ENCODE measurements around the gene TBC1D16. TPM values are rescaled to one million over a fixed set of nuclear protein-coding genes. Genes with fewer than 3 reads are reported as not detected.

Gene TBC1D16
- polyA plus RNA-seq, 3 donors = 12.2 to 42.0 (median 37.9) TPM

DNA sequence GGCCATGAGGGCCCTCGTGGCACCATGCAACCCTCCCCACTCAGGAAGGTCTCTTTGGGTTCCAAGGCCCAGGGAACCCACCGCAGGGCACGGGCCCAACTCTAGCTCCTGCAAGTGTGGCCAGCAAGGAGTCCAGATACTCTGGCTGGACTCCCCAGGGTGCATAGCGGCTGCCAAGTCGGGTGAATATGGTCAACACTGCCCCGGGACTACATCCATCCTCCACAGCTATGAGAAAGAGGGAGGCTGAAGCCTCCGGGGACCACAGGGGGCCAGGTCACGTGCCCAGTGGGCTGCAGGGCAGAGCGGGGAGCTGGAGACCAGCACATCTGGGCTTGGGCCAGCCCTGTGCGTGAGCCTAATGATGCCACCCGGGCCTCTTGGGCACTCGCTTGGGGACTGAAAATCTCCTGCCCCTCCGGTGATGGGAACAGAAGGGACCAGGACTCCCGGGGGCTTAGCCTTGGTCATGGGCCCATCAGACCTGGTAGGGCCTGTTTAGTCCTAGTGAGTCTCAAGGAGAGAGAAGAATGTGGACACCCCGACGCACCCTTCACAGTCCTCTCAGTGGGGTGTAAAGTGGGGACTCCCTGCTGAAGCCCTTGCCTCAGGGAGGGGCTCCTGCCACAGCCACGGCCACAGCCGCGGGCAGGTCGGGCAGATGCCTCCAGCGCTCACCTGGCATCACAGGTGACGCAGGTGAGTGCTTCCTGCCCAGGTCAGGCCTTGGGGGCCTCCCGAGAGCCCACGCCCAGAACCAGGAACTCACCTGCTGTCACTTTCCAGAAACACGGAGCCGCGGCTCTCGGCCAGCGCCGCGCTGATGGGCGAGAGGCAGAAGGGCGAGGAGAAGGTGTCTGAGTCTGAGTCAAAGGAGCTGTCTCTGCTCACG is 26.0 kb downstream of the TBC1D16 start:
- H3K27ac ChIP-seq (ENCODE audit: low read depth, low read length) = no peak overlapping the region

DNA sequence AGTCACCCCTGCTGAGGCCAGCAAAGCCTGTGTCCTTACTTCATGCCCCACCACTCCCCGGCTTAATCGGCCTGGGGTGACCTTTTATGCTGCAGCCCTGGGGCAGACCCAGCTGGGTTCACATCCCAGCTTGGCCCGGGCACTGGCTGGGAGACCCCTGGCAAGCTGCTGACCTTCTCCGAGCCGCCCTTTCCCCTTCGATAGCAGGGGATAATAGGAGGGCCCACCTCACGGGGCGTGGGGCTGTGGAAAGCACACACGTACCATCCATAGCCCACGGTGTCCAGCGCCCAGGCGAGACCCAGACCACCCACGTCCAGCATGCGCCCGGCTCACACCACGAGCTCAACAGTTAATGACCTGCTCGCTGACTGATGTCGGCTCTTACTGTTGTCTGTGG is 26.8 kb downstream of the TBC1D16 start:
- H3K27ac ChIP-seq (ENCODE audit: low read depth, low read length) = no peak overlapping the region

More for the DNA sequence above, 26.0 kb downstream of the TBC1D16 start:
- WGBS, 3 donors = 89 to 93% (median 92%) methylated on average over 34 of the region's 34 CpGs

DNA sequence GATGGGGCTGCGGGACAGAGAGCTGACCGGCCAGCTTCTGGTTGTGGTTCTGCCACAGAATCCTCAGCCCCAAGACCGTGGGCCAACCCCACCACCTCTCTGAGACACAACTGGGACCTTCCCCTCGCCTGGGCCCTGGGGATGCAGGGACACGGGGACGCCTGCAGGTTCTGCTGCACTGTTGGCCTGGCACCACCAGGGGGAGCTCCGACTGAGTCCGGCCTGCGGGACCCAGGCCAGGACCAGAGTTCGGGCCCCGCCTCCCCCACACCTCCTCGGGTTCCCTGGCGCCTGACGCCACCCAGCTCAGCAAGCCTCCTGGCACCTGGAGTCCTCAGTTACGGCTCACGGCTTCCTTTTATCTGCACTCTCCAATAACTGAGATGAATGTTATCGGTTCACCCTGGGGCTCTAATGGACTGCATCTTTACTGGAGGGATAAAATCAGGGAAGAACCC is 27.3 kb downstream of the TBC1D16 start:
- 14 to 18% (median 16%) methylated on average over 15 to 17 of the region's 17 CpGs for WGBS, 3 donors
- no peak overlapping the region for H3K27ac ChIP-seq (ENCODE audit: low read depth, low read length)

More for the DNA sequence above, 26.8 kb downstream of the TBC1D16 start:
- WGBS, 3 donors = 80 to 88% (median 81%) methylated on average over 18 of the region's 18 CpGs

DNA sequence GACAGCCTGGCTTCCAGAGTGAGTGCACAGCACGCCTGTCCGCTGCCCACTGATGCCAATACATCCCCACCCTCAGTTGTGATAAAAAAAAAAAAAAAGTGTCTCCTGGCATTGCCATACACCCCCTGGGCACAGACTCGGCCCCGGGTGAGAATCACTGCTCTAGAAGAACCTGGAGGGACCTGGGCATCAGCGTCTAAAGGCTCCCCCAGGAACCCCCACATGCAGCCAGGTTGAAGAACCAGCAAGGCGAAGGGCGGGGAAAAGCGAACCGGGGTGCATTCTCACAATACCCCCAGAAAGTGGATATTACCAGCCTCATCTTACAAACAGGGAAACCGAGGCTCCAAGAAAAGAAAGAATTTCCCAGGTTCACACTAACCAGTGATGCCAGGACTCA is 27.7 kb downstream of the TBC1D16 start:
- 79 to 87% (median 83%) methylated on average over 10 of the region's 10 CpGs for WGBS, 3 donors
- no peak overlapping the region for H3K27ac ChIP-seq (ENCODE audit: low read depth, low read length)

DNA sequence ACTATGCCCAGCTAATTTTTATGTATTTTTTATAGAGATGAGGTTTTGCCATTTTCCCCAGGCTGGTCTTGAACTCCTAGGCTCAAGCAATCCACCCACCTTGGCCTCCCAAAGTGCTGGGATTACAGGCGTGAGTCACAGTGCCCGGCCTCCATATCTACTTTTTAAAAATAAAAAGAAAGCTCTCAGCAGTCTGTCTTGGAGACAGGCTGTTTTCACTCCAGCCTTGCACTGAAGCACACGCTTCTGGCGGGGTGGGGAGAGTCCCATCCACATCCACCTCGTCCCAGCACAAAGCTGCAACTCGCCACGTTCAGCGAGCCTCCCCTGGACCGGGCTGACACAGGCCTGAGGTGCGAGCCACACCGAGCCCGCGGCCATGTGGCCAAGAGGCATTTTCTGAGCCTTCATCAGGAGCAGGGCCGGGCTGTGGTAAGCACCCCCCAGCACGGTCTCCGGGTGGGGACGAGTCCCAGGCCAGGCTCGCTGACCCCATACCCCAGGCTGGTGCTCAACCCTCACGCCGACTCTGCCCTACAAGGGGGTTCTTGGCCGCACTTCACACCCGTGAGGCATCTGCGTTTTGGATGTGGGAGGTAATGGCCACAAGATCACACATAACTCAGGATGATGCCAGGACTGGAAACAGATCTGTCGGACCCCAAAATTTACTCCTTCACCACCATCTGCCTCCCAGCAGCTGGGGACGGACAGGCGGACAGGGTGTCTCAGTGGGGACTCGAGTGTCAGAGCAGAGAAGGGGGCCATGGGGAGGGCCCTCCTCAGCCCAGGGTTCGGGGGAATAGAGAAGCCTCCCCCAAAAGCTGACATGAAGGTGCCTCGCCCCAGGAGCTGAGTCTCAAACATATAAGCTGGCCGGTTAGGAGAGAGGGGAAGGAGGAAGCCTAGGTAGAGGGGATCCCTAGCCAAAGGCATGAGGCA is 28.6 kb downstream of the TBC1D16 start:
- no peak overlapping the region for H3K27ac ChIP-seq (ENCODE audit: low read depth, low read length)
- WGBS, 3 donors = 91 to 93% (median 93%) methylated on average over 30 of the region's 30 CpGs

DNA sequence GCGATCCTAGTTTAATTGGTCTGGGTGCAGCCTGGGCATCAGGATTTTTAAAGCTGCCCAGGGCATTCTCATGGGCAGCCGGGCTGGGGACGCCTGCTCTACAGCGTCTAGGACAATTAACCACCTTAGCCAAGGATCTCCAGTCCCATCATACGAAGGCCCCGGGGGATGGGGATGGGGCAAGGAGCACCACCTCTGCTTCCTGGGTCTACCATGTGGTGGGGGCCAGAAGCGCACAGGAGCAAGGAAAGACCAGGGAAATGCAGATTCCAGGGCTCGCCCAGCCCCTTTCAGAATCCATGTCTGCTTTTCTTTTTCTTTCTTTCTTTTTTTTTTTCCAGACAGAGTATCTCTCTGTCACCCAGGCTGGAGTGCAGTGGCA is 29.3 kb downstream of the TBC1D16 start:
- H3K27ac ChIP-seq (ENCODE audit: low read depth, low read length) = no peak overlapping the region
- WGBS, 3 donors = 42 to 73% (median 69%) methylated on average over 8 of the region's 8 CpGs

DNA sequence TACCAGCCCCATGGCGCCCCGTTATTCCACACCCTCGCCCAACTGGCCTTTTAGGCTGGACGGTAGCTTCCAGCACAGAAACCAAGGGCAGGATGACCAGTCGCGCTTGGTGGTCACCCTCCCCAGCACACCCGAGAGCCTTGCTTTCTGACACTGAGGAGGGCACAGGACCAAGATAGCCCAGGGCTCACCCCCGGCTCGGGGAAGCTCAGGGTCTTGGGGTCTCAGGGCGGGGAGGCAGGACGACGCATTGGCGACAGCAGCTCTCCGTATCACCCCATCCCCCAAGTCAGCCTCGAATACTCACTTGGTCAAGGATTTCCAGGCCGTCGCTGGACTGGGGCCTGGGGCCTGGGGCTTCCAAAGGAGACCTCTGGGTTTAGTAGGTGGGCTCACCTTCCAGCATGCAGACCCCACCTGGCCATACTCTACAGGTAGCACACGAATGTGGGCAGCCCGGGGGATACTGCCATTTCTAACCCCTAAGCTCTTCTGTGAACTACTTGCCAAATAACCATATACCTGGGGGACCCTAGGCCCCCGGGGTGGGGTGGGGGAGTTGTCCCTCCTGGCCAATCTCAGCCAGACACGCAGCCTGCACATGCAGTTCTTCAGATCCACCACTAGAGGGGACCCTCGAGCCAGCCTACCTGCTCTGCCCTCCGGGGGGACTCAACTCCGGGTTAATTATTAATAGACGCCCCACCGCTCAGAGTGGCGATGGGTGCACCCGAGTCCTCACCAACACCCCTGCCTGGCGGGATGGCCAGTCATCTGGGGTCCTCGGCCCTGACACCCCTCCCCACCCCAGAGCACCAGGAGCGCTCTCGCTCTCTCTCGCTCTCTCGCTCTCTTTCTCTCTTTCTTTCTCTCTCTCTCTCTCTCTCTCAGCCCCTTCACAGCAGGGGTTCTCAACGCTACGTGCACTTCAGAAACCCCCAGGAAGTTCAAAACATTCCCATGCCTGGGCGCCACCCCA is 30.0 kb downstream of the TBC1D16 start:
- no peak overlapping the region for H3K27ac ChIP-seq (ENCODE audit: low read depth, low read length)
- 36 to 50% (median 49%) methylated on average over 36 to 37 of the region's 37 CpGs for WGBS, 3 donors

DNA sequence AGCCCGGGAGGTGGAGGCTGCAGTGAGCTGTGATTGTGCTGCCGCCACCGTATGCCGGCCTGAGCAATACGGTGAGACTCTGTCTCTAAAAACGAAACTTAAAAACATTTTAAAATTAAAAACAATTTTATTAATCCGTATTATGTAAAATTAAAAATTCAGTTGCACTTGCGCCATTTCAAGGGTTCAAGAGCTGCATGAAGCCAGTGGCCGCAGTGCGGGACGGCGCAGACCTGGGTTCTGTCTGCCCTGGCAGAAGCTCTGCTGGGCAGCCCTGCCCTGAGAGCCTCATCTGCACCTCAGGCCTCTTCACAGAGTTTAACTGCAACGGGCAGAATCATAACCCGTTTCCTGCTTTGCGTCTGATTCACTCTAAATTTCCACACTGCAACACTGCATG is 31.7 kb downstream of the TBC1D16 start:
- no peak overlapping the region for H3K27ac ChIP-seq (ENCODE audit: low read depth, low read length)
- WGBS, 3 donors = 91 to 94% (median 92%) methylated on average over 15 of the region's 15 CpGs

DNA sequence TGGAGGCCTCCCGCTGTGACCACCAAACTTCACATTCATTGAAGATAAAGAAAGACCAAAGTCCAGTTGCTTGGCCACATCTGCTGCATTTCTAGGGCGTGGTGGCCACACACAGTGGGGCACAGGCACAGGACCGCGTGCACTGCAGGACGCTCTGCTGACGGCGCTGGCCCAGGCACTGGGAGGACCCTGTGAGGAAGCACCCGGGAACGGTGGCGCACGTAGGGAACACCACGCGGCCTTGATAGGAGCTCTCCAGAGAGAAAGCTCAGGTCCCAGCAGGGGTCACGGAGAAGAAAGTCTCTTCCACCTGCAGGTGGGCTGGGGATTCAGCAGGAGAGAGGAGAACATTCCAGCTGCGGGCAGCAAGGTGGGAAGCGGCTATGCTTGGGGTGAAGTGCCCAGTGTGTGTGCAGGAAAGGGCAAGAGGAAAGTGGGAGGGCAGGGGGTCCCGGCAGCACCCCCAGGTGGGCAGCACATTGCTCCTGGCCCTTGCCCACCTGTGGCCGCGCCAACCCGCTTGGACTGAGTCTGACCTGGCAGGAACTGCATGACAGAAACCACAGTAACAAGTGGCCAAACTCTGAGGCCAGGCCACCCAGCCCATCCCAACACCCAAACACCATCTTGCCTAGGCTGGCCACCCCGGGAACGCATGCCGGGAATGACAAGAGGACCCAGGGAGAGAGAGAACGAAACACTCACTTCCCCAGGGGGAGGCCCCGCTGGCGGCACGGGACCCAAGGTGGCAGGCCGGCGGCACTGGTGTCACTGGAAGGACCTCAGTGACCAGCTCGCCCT is 32.8 kb downstream of the TBC1D16 start:
- H3K27ac ChIP-seq (ENCODE audit: low read depth, low read length) = no peak overlapping the region
- WGBS, 3 donors = 80 to 93% (median 92%) methylated on average over 28 to 30 of the region's 30 CpGs

DNA sequence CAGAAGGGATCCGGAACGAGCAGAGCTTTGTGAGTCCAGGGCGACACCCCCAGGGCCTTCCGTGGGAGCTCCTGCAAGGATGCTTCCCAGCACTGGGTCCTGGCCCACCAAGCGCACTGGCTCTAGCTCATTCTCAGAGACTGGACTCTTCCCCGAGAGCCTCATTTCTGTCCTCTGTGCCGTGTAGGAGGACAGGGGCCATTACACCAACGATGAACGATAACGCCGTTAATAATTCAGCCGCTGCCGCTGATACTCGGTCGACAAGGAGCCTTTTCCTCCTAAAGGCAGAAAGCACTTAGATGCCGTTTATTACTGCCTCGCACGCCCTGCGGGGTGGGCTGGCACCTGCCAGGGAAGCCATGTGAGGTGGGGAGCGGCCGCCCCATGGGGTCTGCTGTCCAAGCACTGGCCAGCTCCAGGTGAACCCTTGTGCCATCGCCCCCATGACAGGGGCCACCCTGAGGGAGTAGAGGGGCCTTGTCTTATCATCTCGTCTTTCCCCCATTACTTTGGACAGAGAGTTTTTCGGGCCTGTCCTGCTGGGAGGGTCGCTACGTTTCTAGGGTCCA is 33.5 kb downstream of the TBC1D16 start:
- no peak overlapping the region for H3K27ac ChIP-seq (ENCODE audit: low read depth, low read length)
- 92 to 94% (median 93%) methylated on average over 26 of the region's 26 CpGs for WGBS, 3 donors

DNA sequence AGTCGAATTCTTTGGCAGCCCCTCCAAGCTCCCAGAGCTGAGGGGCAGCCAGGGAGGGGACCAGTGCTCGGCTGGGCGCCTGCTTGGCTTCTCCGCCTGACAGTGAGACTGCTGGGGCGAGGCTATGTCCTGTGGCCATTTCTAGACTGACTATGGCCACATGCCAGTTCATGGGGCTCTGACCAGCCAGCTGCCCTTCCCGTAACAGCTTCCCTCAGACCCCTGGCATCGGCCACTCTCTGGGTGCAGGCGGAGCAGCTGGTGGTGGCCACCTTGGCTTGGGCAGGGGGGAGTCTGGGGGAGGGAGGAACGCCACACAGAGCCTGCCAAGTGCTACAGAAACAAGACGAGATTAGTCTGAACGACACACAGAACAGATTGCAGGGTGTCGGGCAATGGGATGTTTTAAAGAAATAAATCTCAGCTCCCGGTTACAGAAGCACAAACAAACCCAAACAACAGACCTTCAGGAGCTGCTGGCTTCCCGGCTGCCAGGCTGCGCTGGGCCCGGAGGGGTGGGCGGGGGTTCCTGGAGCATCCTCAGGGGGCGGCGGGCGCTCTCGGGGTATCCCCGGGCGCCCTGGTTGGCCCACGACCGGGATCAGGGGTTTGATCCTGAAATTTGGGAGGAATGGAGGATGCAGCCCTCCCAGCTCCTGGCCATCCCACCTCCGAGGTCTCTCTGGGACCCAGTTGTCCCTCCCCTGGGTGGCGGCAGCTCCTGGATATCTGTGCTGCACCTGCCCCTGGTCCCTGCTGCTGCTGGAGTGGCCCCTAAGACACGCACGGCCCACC is 34.5 kb downstream of the TBC1D16 start:
- 94 to 96% (median 94%) methylated on average over 27 to 29 of the region's 29 CpGs for WGBS, 3 donors
- H3K27ac ChIP-seq (ENCODE audit: low read depth, low read length) = no peak overlapping the region

DNA sequence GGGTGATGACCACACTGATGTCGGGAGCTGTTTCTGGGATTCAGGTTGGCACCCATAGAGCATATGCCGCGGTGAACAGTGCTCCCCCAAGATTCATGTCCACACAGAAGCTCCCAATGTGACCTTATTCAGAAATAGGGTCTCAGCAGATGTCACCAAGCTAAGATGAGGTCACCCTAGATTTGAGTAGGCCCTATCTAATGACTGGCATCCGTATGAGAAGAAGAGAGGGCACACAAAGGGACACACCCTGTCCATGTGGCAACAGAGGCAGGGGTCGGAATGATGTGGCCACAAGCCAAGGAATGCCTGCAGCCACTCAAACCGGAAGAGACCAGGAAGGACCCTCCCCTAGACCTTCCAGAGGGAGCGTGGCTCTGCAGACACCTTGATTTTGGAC is 35.5 kb downstream of the TBC1D16 start:
- WGBS, 3 donors = 92 to 96% (median 95%) methylated on average over 7 of the region's 7 CpGs
- no peak overlapping the region for H3K27ac ChIP-seq (ENCODE audit: low read depth, low read length)

DNA sequence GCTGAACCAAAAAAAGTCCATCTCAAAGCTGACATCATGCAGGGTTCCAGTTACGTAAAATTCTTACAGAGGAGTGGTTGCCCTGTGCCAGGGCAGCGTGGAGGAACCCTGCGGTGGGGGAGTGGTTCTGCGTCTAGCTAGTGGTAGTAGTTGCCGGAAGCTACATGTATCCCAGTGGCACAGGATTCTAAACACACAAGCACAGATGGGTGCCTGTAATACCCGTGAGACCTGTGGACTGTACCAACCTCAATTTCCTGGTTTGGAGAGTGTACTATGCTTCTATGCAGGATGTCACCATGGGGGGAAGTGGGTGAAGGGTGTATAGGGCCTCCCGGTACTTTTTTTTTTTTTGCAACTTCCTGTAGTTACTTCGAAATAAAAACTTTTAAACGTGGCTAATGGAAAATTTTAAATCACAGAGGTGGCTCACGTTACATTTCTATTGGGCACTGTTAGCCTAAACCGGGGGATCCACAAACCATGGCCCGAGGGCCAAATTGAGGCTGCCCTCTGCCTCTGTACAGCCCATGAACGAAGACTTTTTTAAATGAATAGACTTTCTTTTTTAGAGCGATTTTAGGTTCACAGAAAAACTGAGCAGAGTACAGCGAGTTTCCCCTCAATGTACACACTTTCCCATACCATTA is 38.5 kb downstream of the TBC1D16 start:
- H3K27ac ChIP-seq (ENCODE audit: low read depth, low read length) = peak overlapping the region; percentile 41
- 44 to 75% (median 46%) methylated on average over 15 of the region's 15 CpGs for WGBS, 3 donors

DNA sequence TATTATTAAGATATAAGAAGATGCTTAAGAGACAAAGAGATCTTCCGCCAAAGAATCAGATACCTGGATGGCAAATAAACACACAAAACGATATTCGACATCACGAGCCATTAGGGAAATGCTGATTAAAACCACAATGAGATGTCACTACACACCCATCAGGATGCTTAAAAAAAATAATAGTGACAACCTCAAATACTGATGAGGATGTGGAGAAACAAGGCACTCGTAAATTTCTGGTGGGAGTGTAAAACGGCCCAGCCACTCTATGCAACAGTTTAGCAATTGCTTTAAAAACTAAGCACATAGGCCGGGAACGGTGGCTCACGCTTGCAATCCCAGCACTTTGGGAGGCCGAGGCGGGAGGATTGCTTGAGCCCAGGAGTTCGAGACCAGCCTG is 39.4 kb downstream of the TBC1D16 start:
- no peak overlapping the region for H3K27ac ChIP-seq (ENCODE audit: low read depth, low read length)

DNA sequence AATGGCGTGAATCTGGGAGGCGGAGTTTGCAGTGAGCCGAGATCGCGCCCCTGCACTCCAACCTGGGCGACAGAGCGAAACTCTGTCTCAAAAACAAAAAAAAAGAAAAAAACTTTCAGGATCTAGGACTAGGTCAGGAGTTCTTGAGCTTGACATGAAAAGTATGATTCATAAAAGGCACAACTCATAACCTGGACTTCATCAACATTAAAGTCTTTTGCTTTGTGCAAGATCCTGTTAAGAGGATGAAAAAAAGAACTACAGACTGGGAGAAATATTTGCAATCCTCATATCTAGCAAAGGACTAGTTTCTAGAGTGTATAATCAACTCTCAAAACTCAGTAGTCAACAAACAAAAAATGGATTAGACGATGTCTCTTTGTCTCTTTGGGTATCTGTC is 40.0 kb downstream of the TBC1D16 start:
- WGBS, 3 donors = 92 to 96% (median 95%) methylated on average over 8 of the region's 8 CpGs
- H3K27ac ChIP-seq (ENCODE audit: low read depth, low read length) = no peak overlapping the region

More for the DNA sequence above, 39.4 kb downstream of the TBC1D16 start:
- WGBS, 3 donors = 70 to 90% (median 76%) methylated on average over 12 of the region's 12 CpGs

DNA sequence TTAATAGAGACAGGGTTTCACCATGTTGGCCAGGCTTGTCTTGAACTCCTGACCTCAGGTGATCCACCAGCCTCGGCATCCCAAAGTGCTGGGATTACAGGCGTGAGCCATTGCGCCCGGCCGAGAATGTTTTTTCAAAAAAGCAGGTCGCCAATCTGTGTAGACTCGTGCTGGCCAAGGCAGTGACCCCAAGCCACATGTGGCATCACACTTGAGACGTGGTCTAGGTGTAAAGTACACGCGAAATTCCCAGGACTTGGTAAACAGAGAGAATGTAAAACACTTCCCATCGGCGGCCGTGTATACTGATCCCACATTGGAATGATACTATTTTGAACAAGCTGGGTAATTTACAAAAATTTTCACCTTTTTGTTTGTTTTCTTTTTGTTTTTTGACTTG is 41.1 kb downstream of the TBC1D16 start:
- H3K27ac ChIP-seq (ENCODE audit: low read depth, low read length) = no peak overlapping the region
- 93 to 95% (median 94%) methylated on average over 13 of the region's 13 CpGs for WGBS, 3 donors
